GM18511 (cell line): ENCODE measurements around the gene DEDD.
A peak's percentile ranks its signal among the peaks of the same experiment; 100 is the strongest.

Experiments
- ATAC-seq: cut with Tn5 transposase; IDR thresholded peaks from one replicate; pipeline ENCODE4 v1.9.1; 2021; ENCODE audit warnings: mild to moderate bottlenecking, moderate library complexity; ENCODE audit not compliant: unreplicated experiment

DEDD gene, protein sequence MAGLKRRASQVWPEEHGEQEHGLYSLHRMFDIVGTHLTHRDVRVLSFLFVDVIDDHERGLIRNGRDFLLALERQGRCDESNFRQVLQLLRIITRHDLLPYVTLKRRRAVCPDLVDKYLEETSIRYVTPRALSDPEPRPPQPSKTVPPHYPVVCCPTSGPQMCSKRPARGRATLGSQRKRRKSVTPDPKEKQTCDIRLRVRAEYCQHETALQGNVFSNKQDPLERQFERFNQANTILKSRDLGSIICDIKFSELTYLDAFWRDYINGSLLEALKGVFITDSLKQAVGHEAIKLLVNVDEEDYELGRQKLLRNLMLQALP

DNA sequence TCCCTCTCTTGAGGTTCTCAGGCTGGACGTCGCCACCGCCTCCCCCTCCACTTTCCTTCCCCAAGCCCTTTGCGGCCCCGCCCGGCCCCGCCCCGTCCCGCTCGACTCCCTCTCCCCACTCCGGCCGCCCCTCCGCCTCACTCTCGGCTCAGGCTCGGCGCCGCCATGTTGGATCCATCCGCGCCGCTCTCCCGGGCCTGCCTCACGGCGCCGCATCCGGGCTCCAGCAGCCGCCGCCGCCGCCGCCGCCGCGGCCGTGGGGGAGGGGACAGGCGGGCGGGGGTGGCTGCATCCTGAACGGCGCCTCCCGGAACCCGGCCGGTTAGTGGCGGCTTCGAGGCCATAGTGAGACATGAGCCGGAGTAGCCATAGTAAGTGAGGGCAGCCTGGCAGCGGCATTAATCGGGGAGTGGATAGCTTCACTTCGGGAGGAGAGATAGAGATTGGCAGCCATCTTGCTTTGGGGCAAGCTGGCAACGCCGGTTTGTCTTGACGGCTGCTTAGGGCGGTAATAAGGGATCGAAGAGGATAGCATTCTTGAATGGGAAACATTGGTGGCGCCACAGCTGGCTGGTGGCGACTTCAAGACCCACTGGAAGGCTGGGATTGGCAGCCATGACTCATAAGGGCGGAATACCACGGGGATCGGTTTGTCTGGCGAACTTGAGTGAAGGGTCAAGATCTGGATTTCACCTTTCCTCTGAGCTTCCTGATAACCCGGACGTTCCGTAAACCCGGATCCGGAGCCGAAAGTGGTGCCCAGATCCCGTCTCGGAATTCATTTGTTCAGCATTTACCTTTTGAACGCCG lies at the start of gene DEDD:
DEDD (minus strand) TSS at position 258 of the 810 bp plus-strand sequence. CDS start 8,205 bp downstream, outside the sequence.
- ATAC-seq: peak; percentile 97

DNA sequence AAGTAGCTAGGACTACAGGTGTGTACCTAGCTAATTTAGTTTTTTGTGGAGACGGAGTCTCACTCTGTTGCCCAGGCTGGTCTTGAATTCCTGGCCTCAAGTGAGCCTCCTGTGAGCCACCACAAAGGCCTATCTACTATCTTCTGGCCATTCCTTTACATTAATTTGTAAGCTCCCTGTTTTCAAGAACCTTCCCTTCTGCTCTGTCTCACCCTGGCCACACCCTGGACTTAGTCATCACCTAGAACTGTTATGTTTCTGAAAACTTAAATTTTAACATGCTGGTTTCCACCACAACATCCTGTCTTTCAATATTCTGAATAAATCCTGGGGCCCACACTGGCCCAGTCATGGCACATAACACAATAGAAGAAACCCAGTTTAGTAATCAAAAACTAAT lies 49.7 kb upstream of the DEDD start:
- ATAC-seq: peak; percentile 51

DNA sequence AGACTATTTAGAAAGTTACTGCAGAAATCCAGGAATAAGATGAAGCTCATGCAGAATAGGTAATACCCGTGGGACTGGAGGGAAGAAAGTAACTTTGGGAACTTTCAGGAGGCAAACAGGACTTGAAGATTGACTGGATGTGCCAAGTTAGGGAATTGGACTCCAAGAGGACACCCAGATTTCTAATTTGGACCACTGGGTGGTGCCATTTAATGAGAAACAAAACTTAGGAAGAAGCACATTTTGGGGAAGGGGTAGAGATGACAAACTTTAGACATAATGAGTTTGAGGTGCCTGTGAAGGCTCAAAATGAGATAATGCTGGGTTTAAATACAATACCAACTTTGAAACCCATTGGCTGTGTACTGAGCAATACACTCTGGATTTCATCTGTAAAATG lies 48.2 kb upstream of the DEDD start:
- ATAC-seq: no peak

DNA sequence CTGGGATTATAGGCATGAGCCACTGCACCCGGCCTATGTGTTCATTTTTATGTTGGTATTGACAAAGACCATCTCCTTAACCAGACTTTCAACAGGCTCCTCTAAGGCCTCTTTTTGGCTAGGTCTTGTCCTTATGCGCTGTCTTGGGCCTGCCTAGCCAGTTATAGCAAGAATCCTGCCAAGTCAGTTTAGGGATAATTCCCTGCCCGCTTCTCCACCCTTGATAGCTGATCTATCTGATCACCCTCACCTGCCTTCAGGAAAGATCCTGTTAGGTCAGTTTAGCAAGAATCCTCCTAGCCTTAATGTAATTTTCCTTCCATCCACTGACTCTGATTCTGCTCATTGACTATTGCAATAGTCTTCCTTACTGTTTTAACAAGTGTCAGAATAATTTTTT lies 47.2 kb upstream of the DEDD start:
- no peak for ATAC-seq

DNA sequence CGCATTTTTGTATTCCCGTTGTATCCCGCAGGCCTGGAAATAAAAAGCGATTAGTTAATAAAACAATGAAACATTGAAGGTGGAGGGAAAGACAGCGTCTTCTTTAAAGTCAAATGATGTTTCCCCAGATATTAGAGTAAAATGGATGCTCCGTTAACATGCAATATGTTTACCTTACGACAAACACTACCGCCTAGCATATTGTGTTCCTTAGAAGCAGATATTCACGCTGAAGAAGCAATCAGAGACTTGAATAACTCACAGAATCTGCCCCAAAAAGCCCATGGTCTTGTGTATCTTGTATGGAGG lies 45.4 kb upstream of the DEDD start:
- no peak for ATAC-seq

DNA sequence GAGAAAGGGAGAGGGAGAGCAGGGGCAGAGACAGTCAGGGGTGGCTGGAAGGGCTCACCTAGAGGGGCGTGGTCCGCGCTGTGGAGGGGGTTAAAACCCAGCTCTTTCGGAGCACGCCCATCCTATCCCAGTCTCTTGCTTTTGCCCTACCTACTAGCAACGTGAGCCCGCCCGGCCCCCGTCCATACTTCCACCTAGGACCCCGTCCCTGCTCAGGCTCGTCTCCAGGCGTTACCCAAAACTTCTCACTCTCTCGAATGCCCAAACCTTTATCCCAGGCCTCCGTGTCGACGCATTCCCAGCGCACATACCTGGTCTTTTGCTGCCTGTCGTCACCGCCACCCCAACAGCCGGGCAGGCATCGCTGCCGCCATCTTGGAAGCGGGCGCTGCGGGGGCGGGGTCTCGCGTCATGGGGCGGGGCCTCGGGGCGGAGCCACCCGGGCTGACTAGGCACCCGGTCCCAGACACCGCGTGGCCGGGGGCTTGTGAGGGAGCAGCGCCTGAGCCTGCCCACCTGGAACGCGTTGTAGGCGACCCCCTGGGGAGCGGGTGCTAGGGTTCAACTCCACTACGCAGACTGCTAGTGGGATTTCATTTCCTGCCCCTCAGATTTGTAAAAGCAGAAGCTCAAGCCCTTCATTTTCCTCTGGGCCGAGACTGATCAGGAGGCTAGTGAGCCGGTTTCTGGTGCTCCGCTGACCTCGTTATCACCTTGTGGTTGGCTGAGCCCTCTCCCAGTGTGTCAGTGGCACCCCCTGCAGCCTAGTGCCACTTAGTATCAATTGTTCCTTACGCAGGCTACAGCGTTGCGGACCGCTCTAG lies 44.9 kb upstream of the DEDD start, which contains the start of gene B4GALT3:
B4GALT3 (minus strand) TSS at position 396 of the 824 bp plus-strand sequence. CDS start 1,447 bp downstream, outside the sequence.
- ATAC-seq: peak; percentile 92

DNA sequence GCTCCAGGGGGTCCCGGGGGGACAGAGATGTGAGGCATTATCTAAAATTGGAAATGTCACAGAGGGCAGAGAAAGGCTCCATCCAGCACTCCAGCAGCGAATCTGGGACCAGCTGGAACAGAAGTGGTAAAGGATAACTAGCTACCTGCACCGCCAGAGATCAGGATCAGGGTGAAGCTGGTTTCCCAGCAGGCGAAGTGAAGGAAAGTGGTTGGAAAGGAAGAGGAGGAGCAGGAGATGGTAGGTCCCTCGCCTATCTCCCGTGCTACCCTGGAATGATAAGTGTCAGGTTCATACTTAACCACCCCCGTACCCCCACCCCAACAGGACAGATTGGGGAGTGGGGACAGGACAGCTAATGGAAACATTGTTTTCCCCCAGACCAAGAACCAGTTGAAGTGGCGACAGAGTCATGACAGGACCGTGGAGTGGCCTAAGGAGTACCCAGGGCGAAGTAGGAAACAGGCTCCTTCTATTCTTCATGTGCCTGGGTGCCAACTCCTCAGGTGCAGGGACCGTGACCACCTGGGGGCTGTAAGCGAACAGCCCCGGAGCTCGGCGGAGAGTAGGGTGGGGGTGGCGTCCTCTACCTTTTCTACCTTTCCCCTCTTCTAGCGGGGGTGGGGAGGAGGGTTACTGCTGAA lies 44.1 kb upstream of the DEDD start:
- no peak for ATAC-seq

DNA sequence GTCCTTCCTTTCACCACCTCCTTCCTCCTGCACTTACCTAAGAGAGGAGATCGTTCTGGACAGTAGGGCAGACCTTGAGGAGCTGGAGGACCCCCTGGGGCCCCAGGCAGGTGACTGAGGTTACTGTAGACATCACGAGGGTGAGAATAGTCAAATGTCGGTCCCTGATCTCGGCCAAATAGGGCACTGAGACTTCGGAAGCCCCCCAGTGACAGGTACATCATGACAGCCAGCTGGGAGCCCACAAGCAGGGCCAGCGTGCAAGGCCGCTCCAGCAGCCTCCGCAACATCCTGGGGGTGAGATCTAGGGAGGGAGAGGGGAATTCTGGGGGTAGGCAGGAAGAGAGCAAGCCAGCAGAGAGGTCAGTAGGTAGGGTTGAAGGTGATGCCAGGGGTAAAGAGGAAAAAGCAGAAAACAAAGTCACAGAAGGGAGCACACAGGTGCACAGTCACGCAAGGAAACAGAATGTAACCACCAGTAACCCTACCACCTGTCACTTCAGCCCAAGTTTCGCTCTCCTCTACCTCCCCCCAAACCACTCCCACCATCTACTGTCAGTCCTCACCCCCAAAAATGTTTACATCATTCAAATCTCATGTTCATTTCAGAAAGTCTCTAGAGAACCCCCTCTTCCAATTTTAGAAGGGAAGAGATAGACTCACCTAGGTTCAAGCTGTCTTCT lies 43.4 kb upstream of the DEDD start:
- ATAC-seq: no peak

DNA sequence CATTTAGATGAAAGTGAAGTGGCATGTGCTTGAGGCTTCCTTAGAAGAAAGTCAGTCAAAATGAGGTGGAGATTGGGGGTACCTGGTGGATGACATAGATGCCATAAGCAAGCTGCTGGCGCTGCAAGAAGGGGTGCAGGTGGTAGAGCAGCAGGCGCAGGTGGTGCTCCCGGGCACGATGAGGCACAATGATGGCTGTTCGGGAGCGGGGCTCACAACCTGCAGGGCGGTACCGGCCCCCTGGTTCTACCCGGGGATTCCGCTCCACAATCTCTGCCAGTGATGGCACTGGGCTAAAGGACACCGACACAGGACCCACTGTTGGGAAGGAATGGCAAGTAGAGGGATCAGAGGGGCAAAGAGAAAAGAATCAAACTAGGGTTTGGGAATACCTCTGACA lies 42.4 kb upstream of the DEDD start:
- ATAC-seq: no peak

DNA sequence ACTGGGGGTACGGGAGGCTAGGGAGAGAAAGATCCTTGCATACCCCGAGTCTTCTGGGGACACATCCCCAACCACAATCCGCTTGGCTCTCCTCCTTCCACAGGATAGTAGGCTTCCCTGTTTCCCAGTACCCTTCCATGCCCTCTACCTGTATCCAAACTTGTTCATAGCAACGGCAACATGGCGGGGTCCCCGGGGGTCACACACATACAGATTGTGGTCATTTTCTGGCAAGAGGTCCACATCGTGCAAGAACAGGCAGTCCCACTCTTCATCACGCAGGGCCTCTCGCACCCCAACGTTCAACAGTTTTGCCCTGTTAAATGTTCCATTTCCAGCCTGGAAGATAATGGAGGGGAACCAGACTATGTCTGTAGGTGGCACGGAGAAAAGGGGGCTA lies 41.2 kb upstream of the DEDD start:
- ATAC-seq: no peak

DNA sequence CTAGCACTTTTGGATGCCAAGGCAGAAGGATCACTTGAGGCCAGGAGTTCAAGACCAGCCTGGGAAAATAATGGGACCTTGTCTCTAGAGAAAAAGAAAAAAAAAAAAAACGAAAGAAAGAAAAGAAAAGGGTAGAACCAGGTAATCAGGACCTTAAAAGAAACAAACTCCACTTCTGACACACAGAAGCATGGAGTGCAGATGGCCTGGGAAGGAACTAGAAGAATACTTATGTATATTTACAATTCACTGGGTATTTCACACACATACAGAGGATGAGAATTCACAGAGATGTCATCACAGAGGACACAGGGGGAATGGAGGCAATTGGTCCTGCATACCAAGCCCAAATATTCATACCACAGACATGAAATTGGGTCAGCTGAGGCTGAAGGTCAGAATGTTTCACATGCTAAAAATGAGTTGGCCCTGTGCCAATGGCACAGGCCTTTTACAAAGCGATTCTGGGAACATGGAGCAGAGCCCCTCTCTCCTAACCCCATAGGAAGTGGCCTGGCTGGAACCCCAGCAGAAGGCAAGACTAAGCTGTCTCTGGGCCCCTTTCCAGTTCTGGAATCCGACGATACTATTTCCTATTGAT lies 40.4 kb upstream of the DEDD start:
- ATAC-seq: no peak

DNA sequence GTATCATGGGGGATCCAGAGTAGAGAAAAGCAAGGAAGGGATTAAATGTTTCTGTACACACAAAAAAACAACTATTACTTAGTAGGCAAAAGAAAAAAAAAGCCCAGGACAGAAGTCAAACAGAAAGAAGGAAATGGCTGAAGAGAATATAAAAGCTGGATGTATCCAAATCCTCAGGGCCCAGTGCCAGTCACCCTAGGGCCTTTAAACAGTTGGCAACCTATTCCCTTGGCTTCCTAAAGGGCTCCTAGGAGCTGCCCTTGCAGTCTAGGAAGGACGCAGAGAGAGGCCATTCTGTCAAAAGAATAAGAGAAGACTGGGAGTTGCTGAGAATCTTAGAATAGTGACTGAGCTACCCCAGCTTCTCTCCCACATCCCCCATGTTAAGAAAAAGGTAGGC lies 39.9 kb upstream of the DEDD start:
- no peak for ATAC-seq

DNA sequence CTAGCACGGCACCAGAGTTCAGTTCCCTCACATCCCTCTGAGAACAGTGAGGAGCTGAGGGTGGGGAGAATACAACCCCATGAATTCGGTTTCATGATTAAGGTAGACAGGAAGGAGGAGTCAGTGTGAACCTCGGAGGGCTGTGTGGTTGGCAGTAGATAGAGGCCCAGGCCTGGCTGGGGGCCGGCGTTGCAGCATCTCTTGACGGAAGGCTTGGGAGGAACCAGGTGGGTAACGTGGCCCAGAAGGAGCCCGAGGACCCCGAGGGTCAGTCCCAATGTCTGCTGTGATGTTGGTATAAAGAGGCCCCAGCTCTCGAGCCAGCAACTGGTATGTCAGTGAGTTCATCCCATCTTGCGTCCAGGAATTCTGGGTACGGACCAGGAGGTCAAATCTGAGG lies 39.2 kb upstream of the DEDD start:
- no peak for ATAC-seq

DNA sequence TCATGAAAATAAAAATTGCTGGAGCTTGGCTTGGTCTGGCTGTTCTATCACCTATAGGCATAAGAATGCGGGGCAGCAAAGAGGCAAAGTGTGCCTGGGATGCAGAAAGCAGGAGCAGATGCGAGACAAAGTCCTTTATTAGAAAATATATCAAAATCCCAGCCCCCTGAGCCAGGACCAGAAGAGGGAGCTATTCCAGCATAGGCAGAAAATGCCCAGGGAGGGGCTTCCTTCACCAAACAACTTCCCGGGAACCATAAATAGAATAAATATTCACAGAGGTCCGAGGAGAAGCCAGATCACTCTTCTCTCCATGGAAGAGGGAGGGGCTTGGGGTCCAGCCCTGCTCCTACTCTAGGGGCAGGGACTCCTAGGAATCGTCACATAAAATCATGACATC lies 38.7 kb upstream of the DEDD start:
- ATAC-seq: no peak

DNA sequence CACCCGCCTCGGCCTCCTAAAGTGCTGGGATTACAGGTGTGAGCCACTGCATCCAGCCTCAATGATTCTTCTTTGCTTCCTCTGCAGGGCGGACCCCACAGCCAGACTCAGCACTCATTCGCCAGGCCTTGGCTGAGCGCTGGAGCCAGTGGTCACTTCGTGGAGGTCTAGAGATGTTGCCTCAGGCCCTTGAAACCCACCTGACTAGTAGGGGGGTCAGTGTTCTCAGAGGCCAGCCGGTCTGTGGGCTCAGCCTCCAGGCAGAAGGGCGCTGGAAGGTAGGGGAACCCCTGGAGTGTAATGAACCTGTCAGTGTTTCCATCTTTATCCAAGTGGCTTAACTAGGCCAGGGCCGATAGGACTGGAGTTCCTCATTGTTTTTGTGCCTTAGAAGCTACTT lies 36.4 kb upstream of the DEDD start:
- no peak for ATAC-seq

DNA sequence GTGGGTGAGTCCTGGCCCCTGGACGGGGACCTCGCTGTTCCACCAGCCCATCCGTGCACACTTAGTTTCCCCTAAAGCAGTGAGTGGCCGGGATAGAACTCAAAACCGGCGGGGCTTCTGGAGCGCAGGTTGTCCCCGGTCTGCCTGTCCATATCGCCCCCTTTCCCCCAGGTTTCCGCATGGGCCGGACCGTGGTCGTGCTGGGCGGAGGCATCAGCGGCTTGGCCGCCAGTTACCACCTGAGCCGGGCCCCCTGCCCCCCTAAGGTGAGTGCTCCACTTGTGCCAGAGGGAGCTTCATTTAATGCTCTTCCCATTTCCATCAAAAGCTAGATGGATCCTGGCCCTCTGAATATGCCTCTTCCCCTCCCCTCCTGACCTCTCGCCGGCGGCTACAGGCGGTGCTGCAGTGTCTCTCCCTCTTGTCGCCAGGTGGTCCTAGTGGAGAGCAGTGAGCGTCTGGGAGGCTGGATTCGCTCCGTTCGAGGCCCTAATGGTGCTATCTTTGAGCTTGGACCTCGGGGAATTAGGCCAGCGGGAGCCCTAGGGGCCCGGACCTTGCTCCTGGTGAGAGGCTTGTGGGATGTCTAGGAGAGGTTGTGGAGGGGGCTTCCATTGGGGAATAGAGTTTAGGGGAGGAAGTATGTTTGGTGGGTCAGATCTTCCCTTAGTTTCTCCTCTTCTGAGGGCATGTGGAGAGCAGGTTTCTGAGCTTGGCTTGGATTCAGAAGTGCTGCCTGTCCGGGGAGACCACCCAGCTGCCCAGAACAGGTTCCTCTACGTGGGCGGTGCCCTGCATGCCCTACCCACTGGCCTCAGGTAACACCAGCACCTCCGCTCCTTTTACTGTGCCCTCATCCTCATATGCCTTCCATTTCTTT lies 34.4 kb upstream of the DEDD start:
- no peak for ATAC-seq

DNA sequence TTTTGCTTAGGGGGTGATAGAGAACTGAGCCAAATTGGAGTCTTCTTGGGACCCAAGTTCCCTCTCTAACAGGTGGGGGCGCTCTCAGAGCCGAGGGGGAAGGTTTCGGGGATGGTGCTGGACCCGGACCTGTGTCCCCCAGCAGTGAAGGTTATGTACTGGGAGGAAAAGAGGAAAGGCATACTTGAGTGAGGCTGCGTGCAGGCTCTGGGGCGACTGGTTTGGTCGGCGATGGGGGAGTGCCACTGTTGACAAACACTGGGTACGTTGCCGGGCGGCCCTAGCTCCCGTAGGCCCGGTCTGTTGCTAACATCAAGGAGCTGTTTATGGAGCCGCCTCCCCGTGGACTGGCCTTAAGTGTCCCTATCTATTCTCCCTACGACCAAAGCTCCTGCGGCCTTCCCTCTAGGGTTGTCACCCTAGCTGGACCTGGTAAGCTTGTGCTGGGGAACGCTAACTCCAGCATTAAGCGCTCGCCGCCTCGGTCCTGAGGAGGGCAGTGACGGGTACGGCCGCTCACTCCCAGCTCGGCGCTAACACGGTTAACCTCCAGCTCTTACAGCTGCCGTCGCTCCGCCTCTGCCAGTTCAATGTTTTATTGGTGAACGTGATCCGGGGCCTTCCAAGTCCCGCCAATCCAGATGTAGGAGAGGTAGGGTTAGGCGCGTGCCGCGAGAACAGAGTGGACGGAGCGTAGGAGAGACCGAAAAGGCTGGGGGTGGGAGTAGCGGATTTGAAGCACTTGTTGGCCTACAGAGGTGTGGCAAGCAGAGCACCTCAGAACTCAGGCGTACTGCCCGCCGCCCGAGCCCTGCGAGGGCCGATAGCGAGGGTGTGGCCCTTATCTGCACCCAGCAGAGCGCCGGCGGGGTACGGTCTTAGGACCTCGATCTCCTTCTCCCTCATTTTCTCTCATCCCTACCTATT lies 33.5 kb upstream of the DEDD start, which contains the start of gene PPOX:
PPOX (plus strand) TSS at position 685 of the 927 bp plus-strand sequence. CDS start 422 bp downstream, outside the sequence.
- ATAC-seq: peak; percentile 94
